ENCODE data around the gene PPFIA3. TPM values are rescaled to one million over a fixed set of nuclear protein-coding genes. Genes with fewer than 3 reads are reported as not detected.

Gene PPFIA3
- total and polyA plus RNA-seq, 3 donors from 2014 or later, result 8.8 to 13.1 (median 9.2) TPM

- 10 to 14% methylated on average over 18 to 47 of the region's 49 CpGs for WGBS, 2 donors
- H3K9me3 ChIP-seq, result no peaks in the 10 kb centered on the region
- no peak overlapping the region for H3K27ac ChIP-seq
- peaks cover 8% of the 10 kb centered on the region for H3K4me1 ChIP-seq
- no peaks in the 10 kb centered on the region for H3K27me3 ChIP-seq
- TF ChIP-seq CTCF (IDR thresholded peaks at IDR 0.05), result no peak
- no peaks in the 10 kb centered on the region for H3K36me3 ChIP-seq (ENCODE audit: low read depth, missing control alignments)
- DNase-seq, result no peak
- intact Hi-C loops (cut with DNase I; ENCODE audit: low total_unique reads), result no loop called here
- H3K4me3 ChIP-seq, result peak overlapping the region in 1 of 2 donors; percentile 5
Observed at GRCh38 chr19:49132974-49133609, 13.7 kb downstream of the PPFIA3 start.

- Histone ChIP-seq H3K27me3 (no peaks in the 10 kb centered on the region), H3K36me3 (ENCODE audit: low read depth, missing control alignments) (no peaks in the 10 kb centered on the region), H3K4me1 (peaks cover 3% of the 10 kb centered on the region), H3K4me3 (peak overlapping the region in 1 of 2 donors; percentile 5), H3K27ac (no peak overlapping the region), H3K9me3 (no peaks in the 10 kb centered on the region)
- intact Hi-C loops (cut with DNase I; ENCODE audit: low total_unique reads), result no loop called here
- DNase-seq, result peak; percentile 67
- TF ChIP-seq CTCF (IDR thresholded peaks at IDR 0.05) (no peak), POLR2A (IDR thresholded peaks at IDR 0.05) (no peak)
- WGBS, 2 donors, result 30 to 35% methylated on average over 29 to 42 of the region's 42 CpGs
Observed at GRCh38 chr19:49133621-49134454, 14.5 kb downstream of the PPFIA3 start.

GRCh38 chr19:49135686-49136085, 16.3 kb downstream of the PPFIA3 start:
- H3K9me3 ChIP-seq, result no peaks in the 10 kb centered on the region
- H3K4me1 ChIP-seq, result peaks cover 3% of the 10 kb centered on the region
- no peaks in the 10 kb centered on the region for H3K36me3 ChIP-seq (ENCODE audit: low read depth, missing control alignments)
- no peak for DNase-seq
- no peak overlapping the region for H3K4me3 ChIP-seq
- intact Hi-C loops (cut with DNase I; ENCODE audit: low total_unique reads), result no loop called here
- no peaks in the 10 kb centered on the region for H3K27me3 ChIP-seq
- TF ChIP-seq POLR2A (IDR thresholded peaks at IDR 0.05) (no peak), CTCF (IDR thresholded peaks at IDR 0.05) (no peak)
- 85 to 97% methylated on average over 4 to 5 of the region's 5 CpGs for whole genome bisulfite sequencing, 2 donors
- no peak overlapping the region for H3K27ac ChIP-seq

GRCh38 chr19:49136771-49137171, 17.4 kb downstream of the PPFIA3 start:
- intact Hi-C loops (cut with DNase I; ENCODE audit: low total_unique reads), result no loop called here
- Histone ChIP-seq H3K4me1 (peaks cover 3% of the 10 kb centered on the region), H3K27me3 (no peaks in the 10 kb centered on the region), H3K9me3 (no peaks in the 10 kb centered on the region), H3K4me3 (no peak overlapping the region), H3K27ac (no peak overlapping the region), H3K36me3 (ENCODE audit: low read depth, missing control alignments) (no peaks in the 10 kb centered on the region)
- no peak for DNase-seq
- no peak for TF ChIP-seq CTCF (IDR thresholded peaks at IDR 0.05)
- no peak for TF ChIP-seq POLR2A (IDR thresholded peaks at IDR 0.05)
- 84 to 91% methylated on average over 5 to 10 of the region's 10 CpGs for WGBS, 2 donors

Measured in testis (tissue), 3 donors.